ENCODE data around the gene KCNQ1. TPM values are rescaled to one million over a fixed set of nuclear protein-coding genes. Genes with fewer than 3 reads are reported as not detected.

KCNQ1 gene
- total and polyA plus RNA-seq, 2 experiments from 2014 or later, result 0.45 to 0.87 TPM

DNA sequence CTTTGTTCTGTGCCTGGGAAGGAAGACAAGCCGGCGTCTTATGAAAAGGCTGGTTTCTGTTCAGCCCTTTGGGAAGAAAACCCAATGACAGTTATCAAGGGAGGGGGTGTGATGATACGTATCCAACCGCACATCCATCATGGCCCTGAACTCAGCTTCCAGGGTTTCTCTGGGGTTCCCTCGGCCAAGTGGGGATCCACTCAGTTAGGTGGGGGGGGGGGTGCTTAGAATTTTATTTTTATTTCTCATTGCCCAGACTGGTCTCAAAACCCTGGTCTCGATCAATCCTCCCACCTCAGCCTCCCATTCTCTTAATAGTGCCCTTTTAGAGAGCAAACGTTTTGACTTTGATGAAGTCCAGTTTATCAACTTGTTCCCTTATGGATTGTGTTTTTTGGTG is 25.7 kb downstream of the KCNQ1 start:
- H3K9me2 ChIP-seq (ENCODE audit: insufficient read depth), result no peaks in the 10 kb centered on the region
- H3K4me3 ChIP-seq, result no peak overlapping the region
- Mint-ChIP-seq H3K4me1 (no peaks in the 10 kb centered on the region), H3K9me3 (peaks cover 2% of the 10 kb centered on the region; the same call in 1 of the 3 replicates), H3K27ac (no peak overlapping the region), H3K4me3 (no peak overlapping the region), H3K36me3 (ENCODE audit: low read depth) (no peaks in the 10 kb centered on the region), H3K27me3 (ENCODE audit: insufficient read depth, low read depth, poor library complexity) (peaks cover 43% of the 10 kb centered on the region)
- no peaks in the 10 kb centered on the region for H4K20me1 ChIP-seq (replicated peaks; ENCODE audit: insufficient read depth)
- H2AFZ ChIP-seq, result no peak overlapping the region
- no peak overlapping the region for H3K4me2 ChIP-seq
- no peaks in the 10 kb centered on the region for H3K4me1 ChIP-seq (ENCODE audit: insufficient read depth)
- H3K27me3 ChIP-seq (ENCODE audit: insufficient read depth), result peaks cover 34% of the 10 kb centered on the region
- H3K79me2 ChIP-seq (replicated peaks; ENCODE audit: insufficient read depth), result no peaks in the 10 kb centered on the region
- no peak for ATAC-seq
- no peak for TF ChIP-seq JUNB (IDR thresholded peaks at IDR 0.05; ENCODE audit: unreplicated experiment)
- TF ChIP-seq, protein P1, sequence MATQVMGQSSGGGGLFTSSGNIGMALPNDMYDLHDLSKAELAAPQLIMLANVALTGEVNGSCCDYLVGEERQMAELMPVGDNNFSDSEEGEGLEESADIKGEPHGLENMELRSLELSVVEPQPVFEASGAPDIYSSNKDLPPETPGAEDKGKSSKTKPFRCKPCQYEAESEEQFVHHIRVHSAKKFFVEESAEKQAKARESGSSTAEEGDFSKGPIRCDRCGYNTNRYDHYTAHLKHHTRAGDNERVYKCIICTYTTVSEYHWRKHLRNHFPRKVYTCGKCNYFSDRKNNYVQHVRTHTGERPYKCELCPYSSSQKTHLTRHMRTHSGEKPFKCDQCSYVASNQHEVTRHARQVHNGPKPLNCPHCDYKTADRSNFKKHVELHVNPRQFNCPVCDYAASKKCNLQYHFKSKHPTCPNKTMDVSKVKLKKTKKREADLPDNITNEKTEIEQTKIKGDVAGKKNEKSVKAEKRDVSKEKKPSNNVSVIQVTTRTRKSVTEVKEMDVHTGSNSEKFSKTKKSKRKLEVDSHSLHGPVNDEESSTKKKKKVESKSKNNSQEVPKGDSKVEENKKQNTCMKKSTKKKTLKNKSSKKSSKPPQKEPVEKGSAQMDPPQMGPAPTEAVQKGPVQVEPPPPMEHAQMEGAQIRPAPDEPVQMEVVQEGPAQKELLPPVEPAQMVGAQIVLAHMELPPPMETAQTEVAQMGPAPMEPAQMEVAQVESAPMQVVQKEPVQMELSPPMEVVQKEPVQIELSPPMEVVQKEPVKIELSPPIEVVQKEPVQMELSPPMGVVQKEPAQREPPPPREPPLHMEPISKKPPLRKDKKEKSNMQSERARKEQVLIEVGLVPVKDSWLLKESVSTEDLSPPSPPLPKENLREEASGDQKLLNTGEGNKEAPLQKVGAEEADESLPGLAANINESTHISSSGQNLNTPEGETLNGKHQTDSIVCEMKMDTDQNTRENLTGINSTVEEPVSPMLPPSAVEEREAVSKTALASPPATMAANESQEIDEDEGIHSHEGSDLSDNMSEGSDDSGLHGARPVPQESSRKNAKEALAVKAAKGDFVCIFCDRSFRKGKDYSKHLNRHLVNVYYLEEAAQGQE (IDR thresholded peaks at IDR 0.05; ENCODE audit: unreplicated experiment), result no peak
- TF ChIP-seq ETS1 (IDR thresholded peaks at IDR 0.05), result no peak
- TF ChIP-seq ZNF331 (CRISPR knock-in tag; IDR thresholded peaks at IDR 0.05; ENCODE audit: low read depth), result no peak
- TF ChIP-seq EZH2 (IDR thresholded peaks at IDR 0.05; ENCODE audit: low read depth, unreplicated experiment), result no peak
- TF ChIP-seq POLR2AphosphoS5 (IDR thresholded peaks at IDR 0.05; ENCODE audit: low read depth), result no peak
- TF ChIP-seq CTCF (conservative IDR thresholded peaks at IDR 0.05; ENCODE audit: low read depth in 2 of 2), result no peak
- no peak for TF ChIP-seq ZNF114 (CRISPR knock-in tag; IDR thresholded peaks at IDR 0.05)
- no peak for TF ChIP-seq CREB1 (CRISPR knock-in tag; IDR thresholded peaks at IDR 0.05; ENCODE audit: low read depth)
- TF ChIP-seq EZH2phosphoT487 (IDR thresholded peaks at IDR 0.05; ENCODE audit: unreplicated experiment), result no peak
- TF ChIP-seq STAT1 (IDR thresholded peaks at IDR 0.05; ENCODE audit: unreplicated experiment), result no peak
- TF ChIP-seq NANOG (IDR thresholded peaks at IDR 0.05; ENCODE audit: borderline replicate concordance), result no peak
- TF ChIP-seq, protein P2, sequence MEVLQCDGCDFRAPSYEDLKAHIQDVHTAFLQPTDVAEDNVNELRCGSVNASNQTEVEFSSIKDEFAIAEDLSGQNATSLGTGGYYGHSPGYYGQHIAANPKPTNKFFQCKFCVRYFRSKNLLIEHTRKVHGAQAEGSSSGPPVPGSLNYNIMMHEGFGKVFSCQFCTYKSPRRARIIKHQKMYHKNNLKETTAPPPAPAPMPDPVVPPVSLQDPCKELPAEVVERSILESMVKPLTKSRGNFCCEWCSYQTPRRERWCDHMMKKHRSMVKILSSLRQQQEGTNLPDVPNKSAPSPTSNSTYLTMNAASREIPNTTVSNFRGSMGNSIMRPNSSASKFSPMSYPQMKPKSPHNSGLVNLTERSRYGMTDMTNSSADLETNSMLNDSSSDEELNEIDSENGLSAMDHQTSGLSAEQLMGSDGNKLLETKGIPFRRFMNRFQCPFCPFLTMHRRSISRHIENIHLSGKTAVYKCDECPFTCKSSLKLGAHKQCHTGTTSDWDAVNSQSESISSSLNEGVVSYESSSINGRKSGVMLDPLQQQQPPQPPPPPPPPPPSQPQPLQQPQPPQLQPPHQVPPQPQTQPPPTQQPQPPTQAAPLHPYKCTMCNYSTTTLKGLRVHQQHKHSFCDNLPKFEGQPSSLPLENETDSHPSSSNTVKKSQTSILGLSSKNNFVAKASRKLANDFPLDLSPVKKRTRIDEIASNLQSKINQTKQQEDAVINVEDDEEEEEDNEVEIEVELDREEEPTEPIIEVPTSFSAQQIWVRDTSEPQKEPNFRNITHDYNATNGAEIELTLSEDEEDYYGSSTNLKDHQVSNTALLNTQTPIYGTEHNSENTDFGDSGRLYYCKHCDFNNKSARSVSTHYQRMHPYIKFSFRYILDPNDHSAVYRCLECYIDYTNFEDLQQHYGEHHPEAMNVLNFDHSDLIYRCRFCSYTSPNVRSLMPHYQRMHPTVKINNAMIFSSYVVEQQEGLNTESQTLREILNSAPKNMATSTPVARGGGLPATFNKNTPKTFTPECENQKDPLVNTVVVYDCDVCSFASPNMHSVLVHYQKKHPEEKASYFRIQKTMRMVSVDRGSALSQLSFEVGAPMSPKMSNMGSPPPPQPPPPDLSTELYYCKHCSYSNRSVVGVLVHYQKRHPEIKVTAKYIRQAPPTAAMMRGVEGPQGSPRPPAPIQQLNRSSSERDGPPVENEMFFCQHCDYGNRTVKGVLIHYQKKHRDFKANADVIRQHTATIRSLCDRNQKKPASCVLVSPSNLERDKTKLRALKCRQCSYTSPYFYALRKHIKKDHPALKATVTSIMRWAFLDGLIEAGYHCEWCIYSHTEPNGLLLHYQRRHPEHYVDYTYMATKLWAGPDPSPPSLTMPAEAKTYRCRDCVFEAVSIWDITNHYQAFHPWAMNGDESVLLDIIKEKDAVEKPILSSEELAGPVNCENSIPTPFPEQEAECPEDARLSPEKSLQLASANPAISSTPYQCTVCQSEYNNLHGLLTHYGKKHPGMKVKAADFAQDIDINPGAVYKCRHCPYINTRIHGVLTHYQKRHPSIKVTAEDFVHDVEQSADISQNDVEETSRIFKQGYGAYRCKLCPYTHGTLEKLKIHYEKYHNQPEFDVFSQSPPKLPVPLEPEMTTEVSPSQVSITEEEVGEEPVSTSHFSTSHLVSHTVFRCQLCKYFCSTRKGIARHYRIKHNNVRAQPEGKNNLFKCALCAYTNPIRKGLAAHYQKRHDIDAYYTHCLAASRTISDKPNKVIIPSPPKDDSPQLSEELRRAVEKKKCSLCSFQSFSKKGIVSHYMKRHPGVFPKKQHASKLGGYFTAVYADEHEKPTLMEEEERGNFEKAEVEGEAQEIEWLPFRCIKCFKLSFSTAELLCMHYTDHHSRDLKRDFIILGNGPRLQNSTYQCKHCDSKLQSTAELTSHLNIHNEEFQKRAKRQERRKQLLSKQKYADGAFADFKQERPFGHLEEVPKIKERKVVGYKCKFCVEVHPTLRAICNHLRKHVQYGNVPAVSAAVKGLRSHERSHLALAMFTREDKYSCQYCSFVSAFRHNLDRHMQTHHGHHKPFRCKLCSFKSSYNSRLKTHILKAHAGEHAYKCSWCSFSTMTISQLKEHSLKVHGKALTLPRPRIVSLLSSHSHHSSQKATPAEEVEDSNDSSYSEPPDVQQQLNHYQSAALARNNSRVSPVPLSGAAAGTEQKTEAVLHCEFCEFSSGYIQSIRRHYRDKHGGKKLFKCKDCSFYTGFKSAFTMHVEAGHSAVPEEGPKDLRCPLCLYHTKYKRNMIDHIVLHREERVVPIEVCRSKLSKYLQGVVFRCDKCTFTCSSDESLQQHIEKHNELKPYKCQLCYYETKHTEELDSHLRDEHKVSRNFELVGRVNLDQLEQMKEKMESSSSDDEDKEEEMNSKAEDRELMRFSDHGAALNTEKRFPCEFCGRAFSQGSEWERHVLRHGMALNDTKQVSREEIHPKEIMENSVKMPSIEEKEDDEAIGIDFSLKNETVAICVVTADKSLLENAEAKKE (CRISPR knock-in tag; IDR thresholded peaks at IDR 0.05), result no peak
- no peaks in the 10 kb centered on the region for H3F3A ChIP-seq (replicated peaks; ENCODE audit: low read depth)
- DNase-seq (ENCODE audit: low spot score), result no peak
- H3K36me3 ChIP-seq (ENCODE audit: insufficient read depth), result no peaks in the 10 kb centered on the region
- no peak overlapping the region for H3K27ac ChIP-seq (ENCODE audit: low read depth)

All from GM23338 (cell line).